PC-9 (cell line): ENCODE data around the gene SIGLEC9. TPM values are rescaled to one million over a fixed set of nuclear protein-coding genes. Genes with fewer than 3 reads are reported as not detected.

ENCODE experiments used
- BruUV-seq: library from RNA; stranded (reverse); fragments of 400-500 nt; replicated peaks from 2 replicates; lab custom pipeline; 2021; lab: Mats Ljungman, UMichigan
- CTCF ChIA-PET: fragments of 300-600 bp; sonication (Branson Sonifier 250); formaldehyde crosslinking; loops from one replicate; lab custom pipeline; 2022; ENCODE audit warnings: antibody characterized with exemption; lab: Charles Lee
- POLR2A ChIA-PET: fragments of 300-600 bp; sonication (Branson Sonifier 250); formaldehyde crosslinking; loops from one replicate; lab custom pipeline; 2022; ENCODE audit warnings: antibody characterized with exemption; ENCODE audit not compliant: unreplicated experiment; lab: Charles Lee
- DNase-seq, 2 experiments: peaks; one replicate each; pipeline versions ENCODE4 v3.0.0 to v3.0.0-alpha.2; 2015 to 2022; ENCODE audit warnings: mixed read lengths in 1 of 2
- H2AFZ ChIP-seq: fragments of 200-600 bp; sonication (generic); 2 replicates; pipeline ENCODE4 v1.8.1; 2017; ENCODE audit warnings: antibody characterized with exemption
- H3F3A ChIP-seq: fragments of 200-600 bp; sonication (generic); 2 replicates; pipeline ENCODE4 v1.8.1; 2017; ENCODE audit warnings: antibody characterized with exemption, mild to moderate bottlenecking, low read depth; ENCODE audit not compliant: insufficient read depth
- H3K27ac ChIP-seq: fragments of 200-600 bp; sonication (generic); 2 replicates; pipeline ENCODE4 v1.6.1; 2016; ENCODE audit warnings: mixed run types
- H3K27me3 ChIP-seq: fragments of 200-600 bp; sonication (generic); 2 replicates; pipeline ENCODE4 v1.6.1; 2016; ENCODE audit warnings: low read depth, mixed run types; ENCODE audit not compliant: insufficient read depth
- H3K36me3 ChIP-seq: fragments of 200-600 bp; sonication (generic); 2 replicates; pipeline ENCODE4 v1.6.1; 2016; ENCODE audit warnings: low read depth, mixed run types
- H3K4me1 ChIP-seq: fragments of 200-600 bp; sonication (generic); replicated peaks from 2 replicates; pipeline ENCODE4 v1.6.1; 2016; ENCODE audit warnings: mixed run types; ENCODE audit not compliant: insufficient read depth
- H3K4me2 ChIP-seq: fragments of 200-600 bp; sonication (generic); 2 replicates; pipeline ENCODE4 v1.6.1; 2017; ENCODE audit warnings: mixed run types
- H3K4me3 ChIP-seq: fragments of 200-600 bp; sonication (generic); 2 replicates; pipeline ENCODE4 v1.6.1; 2016; ENCODE audit warnings: mixed run types
- H3K79me2 ChIP-seq: fragments of 200-600 bp; sonication (generic); 2 replicates; pipeline ENCODE4 v1.6.1; 2017; ENCODE audit warnings: low read depth, mixed run types
- H3K9me2 ChIP-seq: fragments of 200-600 bp; sonication (generic); 2 replicates; pipeline ENCODE4 v1.8.1; 2017; ENCODE audit warnings: mild to moderate bottlenecking; ENCODE audit not compliant: insufficient read depth
- H3K9me3 ChIP-seq: fragments of 200-600 bp; sonication (generic); 2 replicates; pipeline ENCODE4 v1.8.1; 2016; ENCODE audit warnings: low read depth; ENCODE audit not compliant: insufficient read depth
- H4K20me1 ChIP-seq: fragments of 200-600 bp; sonication (generic); 2 replicates; pipeline ENCODE4 v1.8.1; 2017; ENCODE audit not compliant: insufficient read depth
- EZH2 ChIP-seq: fragments of 200-600 bp; sonication (generic); IDR thresholded peaks from 2 replicates; pipeline ENCODE4 v1.8.0; 2017; ENCODE audit warnings: antibody characterized with exemption, low read depth
- intact Hi-C: fragments of 100-400 bp; cut with micrococcal nuclease; formaldehyde crosslinking; loops from one replicate; pipeline ENCODE4 v1.10.0; 2022; ENCODE audit not compliant: unreplicated experiment
- total RNA-seq: library from RNA; stranded (reverse); gene quantifications from 2 replicates; pipeline ENCODE4 v1.2.3, GENCODE V29; 2021
- TF ChIP-seq, protein P1 (sequence below): fragments of 200-600 bp; sonication (generic); conservative IDR thresholded peaks from 2 replicates; pipeline ENCODE4 v1.6.1; 2017; ENCODE audit warnings: mixed run types, antibody characterized with exemption, mild to moderate bottlenecking, moderate library complexity

SIGLEC9 gene
- total RNA-seq, 1 experiment from 2014 or later = not detected

DNA sequence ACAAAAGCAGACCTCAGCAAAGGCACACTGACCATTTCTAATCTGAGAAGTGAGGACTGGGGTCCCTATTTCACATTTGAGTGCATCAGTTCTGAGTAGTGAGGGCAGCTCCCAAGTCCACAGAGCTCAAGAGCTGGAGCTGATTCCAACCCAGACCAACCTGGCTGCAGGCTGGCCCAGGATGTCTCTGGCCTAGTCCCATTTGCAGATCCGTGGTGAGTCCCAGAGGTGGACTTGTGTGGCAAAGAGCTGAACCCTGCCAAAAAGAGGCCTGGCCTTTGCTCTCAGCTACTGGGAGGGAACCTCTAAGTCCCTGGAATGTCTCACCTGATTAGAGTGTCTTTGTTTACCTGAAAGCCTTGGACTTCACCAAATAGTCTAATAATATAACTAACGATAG is 32.0 kb downstream of the SIGLEC9 start:
- POLR2A ChIA-PET = interaction anchor here (0.8 kb wide), 1 partner anchor 86 kb away, joined by 14 read pairs; no protein-coding TSS in a partner anchor
- Histone ChIP-seq H3K36me3 (no peaks in the 10 kb centered on the region), H3F3A (no peaks in the 10 kb centered on the region), H3K79me2 (no peaks in the 10 kb centered on the region), H3K4me2 (no peak overlapping the region), H3K27ac (no peak overlapping the region), H2AFZ (no peak overlapping the region), H3K27me3 (peaks cover 82% of the 10 kb centered on the region), H3K9me3 (no peaks in the 10 kb centered on the region), H4K20me1 (no peaks in the 10 kb centered on the region), H3K9me2 (no peaks in the 10 kb centered on the region), H3K4me3 (no peak overlapping the region), H3K4me1 (no peaks in the 10 kb centered on the region)
- TF ChIP-seq, protein P1, sequence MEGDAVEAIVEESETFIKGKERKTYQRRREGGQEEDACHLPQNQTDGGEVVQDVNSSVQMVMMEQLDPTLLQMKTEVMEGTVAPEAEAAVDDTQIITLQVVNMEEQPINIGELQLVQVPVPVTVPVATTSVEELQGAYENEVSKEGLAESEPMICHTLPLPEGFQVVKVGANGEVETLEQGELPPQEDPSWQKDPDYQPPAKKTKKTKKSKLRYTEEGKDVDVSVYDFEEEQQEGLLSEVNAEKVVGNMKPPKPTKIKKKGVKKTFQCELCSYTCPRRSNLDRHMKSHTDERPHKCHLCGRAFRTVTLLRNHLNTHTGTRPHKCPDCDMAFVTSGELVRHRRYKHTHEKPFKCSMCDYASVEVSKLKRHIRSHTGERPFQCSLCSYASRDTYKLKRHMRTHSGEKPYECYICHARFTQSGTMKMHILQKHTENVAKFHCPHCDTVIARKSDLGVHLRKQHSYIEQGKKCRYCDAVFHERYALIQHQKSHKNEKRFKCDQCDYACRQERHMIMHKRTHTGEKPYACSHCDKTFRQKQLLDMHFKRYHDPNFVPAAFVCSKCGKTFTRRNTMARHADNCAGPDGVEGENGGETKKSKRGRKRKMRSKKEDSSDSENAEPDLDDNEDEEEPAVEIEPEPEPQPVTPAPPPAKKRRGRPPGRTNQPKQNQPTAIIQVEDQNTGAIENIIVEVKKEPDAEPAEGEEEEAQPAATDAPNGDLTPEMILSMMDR = no peak
- TF ChIP-seq EZH2 = no peak
- CTCF ChIA-PET = no interaction called here
- no TSS peak for BruUV-seq
- intact Hi-C loops = no loop called here
- no peak for DNase-seq

DNA sequence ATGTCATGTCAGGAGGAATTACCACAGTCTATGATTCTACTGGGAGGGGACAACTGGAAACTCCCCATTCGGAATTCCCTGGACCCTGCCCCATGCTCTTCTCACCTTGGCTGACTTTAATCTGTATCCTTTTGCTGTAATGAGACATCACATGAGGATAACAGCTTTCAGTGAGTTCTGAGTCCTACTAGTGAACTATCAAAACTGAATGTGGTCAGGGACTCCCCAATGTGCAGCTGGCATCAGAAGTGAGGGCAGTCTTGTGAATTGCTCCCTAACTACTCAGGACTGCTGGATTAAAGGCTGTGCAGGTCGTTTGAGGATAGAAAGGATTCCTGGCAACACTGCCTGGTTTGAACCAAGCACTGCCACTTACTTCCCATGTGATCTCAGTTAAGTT is 32.6 kb downstream of the SIGLEC9 start:
- Histone ChIP-seq H4K20me1 (no peaks in the 10 kb centered on the region), H3K9me3 (no peaks in the 10 kb centered on the region), H3K79me2 (no peaks in the 10 kb centered on the region), H3K27ac (no peak overlapping the region), H3K4me3 (no peak overlapping the region), H3F3A (no peaks in the 10 kb centered on the region), H3K27me3 (peaks cover 82% of the 10 kb centered on the region), H2AFZ (no peak overlapping the region), H3K4me1 (no peaks in the 10 kb centered on the region), H3K4me2 (no peak overlapping the region), H3K36me3 (no peaks in the 10 kb centered on the region), H3K9me2 (no peaks in the 10 kb centered on the region)
- DNase-seq = no peak
- POLR2A ChIA-PET = interaction anchor here (0.8 kb wide), 1 partner anchor 85 kb away, joined by 14 read pairs; no protein-coding TSS in a partner anchor
- intact Hi-C loops = no loop called here
- CTCF ChIA-PET = no interaction called here
- TF ChIP-seq, protein P1 = no peak
- BruUV-seq = no TSS peak

DNA sequence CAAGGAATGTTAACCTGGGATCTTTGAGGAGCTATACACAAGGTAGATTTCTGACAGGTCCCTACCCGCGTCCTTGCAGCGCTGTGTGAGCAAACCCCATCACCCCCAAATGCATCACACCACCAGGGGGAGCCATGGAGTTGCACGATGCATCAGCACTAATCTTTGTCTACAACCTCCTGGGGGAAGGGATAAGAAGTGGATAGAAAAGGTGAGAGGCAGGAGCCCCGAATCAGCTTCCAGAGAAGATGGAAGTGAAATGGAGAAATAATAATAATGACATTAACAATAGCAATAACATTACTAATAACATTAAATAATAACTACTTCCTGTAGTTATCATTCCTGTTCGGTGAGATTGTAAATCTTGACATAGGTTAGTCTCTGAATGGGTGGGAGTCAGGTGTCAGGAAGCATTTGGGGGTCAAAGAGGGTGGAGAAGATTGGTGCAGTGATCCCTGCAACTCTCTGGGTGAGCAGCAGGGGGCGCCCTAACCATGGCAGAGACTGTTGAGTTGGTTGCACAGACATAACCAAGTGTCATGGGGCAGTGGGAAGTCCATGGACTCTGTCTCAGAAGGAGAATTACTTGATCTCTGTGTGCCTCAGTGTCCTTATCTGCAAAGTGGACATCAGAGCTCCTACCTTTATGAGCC is 33.9 kb downstream of the SIGLEC9 start:
- no peaks in the 10 kb centered on the region for H3F3A ChIP-seq
- DNase-seq = peak in 1 of 2 experiments; percentile 33
- no peak overlapping the region for H3K4me2 ChIP-seq
- no peaks in the 10 kb centered on the region for H3K79me2 ChIP-seq
- no peak overlapping the region for H3K4me3 ChIP-seq
- no peaks in the 10 kb centered on the region for H3K9me3 ChIP-seq
- intact Hi-C loops = no loop called here
- peaks cover 81% of the 10 kb centered on the region for H3K27me3 ChIP-seq
- no peaks in the 10 kb centered on the region for H3K4me1 ChIP-seq
- H3K27ac ChIP-seq = no peak overlapping the region
- POLR2A ChIA-PET = no interaction called here
- H3K36me3 ChIP-seq = no peaks in the 10 kb centered on the region
- no peak overlapping the region for H2AFZ ChIP-seq
- TF ChIP-seq, protein P1 = peak; percentile 89
- TF ChIP-seq EZH2 = no peak
- no peaks in the 10 kb centered on the region for H3K9me2 ChIP-seq
- CTCF ChIA-PET = interaction anchor here (0.5 kb wide), 1 partner anchor 498 kb away, joined by 7 read pairs; no protein-coding TSS in a partner anchor
- BruUV-seq = no TSS peak
- H4K20me1 ChIP-seq = no peaks in the 10 kb centered on the region
